ENCODE data around the gene LENG1.

DNA sequence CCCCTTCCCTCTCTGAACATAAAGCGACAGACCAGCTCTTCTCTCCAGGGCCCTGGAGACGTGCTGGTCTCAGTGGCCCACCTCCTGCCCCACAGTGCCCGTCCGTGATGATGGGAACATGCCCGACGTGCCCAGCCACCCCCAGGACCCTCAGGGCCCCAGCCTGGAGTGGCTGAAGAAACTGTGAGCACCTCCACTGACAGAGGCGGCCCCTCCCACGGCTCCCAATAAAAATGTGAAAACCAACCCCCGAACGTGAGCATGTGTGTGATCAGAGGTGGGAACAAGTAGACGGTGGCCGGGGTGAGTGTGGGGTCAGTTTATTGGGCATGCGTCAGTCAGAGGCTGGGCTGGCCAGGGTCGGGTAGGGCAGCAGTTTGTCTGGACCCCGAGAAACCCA lies 52.8 kb downstream of the LENG1 start:
- TF ChIP-seq CTCF (IDR thresholded peaks at IDR 0.05; ENCODE audit: insufficient read depth, low read length, poor library complexity, severe bottlenecking) (no peak), EZH2phosphoT487 (conservative IDR thresholded peaks at IDR 0.05; ENCODE audit: low read length) (no peak)
